Colonic mucosa (tissue), 4 donors: ENCODE measurements around the gene ATP10A. TPM values are rescaled to one million over a fixed set of nuclear protein-coding genes. Genes with fewer than 3 reads are reported as not detected.
"Not testable (repeated sequence)": the region's sequence is repeated elsewhere in the genome, so short reads cannot be mapped to it uniquely, and the experiment has no call there.

ENCODE experiments used
- DNase-seq: peaks from one replicate; pipeline ENCODE4 v3.0.0-alpha.2; 2020
- H3K27ac ChIP-seq: fragments of 200-600 bp; one replicate; pipeline ENCODE4 v1.8.0; 2021
- H3K27me3 ChIP-seq: fragments of 200-600 bp; one replicate; pipeline ENCODE4 v1.8.0; 2021
- H3K36me3 ChIP-seq: fragments of 200-600 bp; one replicate; pipeline ENCODE4 v1.8.0; 2021
- H3K4me1 ChIP-seq: fragments of 200-600 bp; one replicate; pipeline ENCODE4 v1.8.0; 2021; ENCODE audit warnings: mild to moderate bottlenecking
- H3K4me3 ChIP-seq: fragments of 200-600 bp; one replicate; pipeline ENCODE4 v1.8.0; 2021
- H3K9ac ChIP-seq, 2 donors: one replicate each; pipeline ENCODE4 v1.7.0; 2013; ENCODE audit warnings: control low read depth in 2 of 2, low read depth in 2 of 2, low read length in 2 of 2
- H3K9me3 ChIP-seq: fragments of 200-600 bp; one replicate; pipeline ENCODE4 v1.8.0; 2021
- intact Hi-C: fragments of 100-400 bp; cut with DNase I; formaldehyde crosslinking; loops from one replicate; pipeline ENCODE4 v1.14.1; 2022
- total RNA-seq, 2 donors: library from RNA; stranded (reverse); fragmentation: NEBNext Ultra II Directional in 1 of 2; extraction: Animal tissue kit (Norgen Biotek cat#: 25700) in 1 of 2; gene quantifications; one replicate each; pipeline ENCODE4 v1.2.1, GENCODE V29; 2021
- TF ChIP-seq, protein P1 (sequence below): fragments of 200-600 bp; IDR thresholded peaks from one replicate; pipeline ENCODE4 v1.8.0; 2022; ENCODE audit warnings: antibody characterized with exemption, mild to moderate bottlenecking
- donor health status: healthy.
- donor health status: DM: no; HTN: no; CAD: no.
- donor health status: DM: no; HTN: no; CAD: no.

The ATP10A gene
- total RNA-seq, 2 donors from 2014 or later, result 0.89 to 1.0 TPM

GRCh38 chr15:25761971-25762662 is 101.0 kb downstream of the ATP10A start:
- Histone ChIP-seq H3K9ac (no peak overlapping the region), H3K9me3 (no peaks in the 10 kb centered on the region), H3K4me1 (no peaks in the 10 kb centered on the region), H3K36me3 (no peaks in the 10 kb centered on the region), H3K27me3 (no peaks in the 10 kb centered on the region), H3K27ac (no peak overlapping the region), H3K4me3 (no peak overlapping the region)
- TF ChIP-seq, protein P1, sequence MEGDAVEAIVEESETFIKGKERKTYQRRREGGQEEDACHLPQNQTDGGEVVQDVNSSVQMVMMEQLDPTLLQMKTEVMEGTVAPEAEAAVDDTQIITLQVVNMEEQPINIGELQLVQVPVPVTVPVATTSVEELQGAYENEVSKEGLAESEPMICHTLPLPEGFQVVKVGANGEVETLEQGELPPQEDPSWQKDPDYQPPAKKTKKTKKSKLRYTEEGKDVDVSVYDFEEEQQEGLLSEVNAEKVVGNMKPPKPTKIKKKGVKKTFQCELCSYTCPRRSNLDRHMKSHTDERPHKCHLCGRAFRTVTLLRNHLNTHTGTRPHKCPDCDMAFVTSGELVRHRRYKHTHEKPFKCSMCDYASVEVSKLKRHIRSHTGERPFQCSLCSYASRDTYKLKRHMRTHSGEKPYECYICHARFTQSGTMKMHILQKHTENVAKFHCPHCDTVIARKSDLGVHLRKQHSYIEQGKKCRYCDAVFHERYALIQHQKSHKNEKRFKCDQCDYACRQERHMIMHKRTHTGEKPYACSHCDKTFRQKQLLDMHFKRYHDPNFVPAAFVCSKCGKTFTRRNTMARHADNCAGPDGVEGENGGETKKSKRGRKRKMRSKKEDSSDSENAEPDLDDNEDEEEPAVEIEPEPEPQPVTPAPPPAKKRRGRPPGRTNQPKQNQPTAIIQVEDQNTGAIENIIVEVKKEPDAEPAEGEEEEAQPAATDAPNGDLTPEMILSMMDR, result no peak
- no peak for DNase-seq
- intact Hi-C loops, result no loop called here

DNA sequence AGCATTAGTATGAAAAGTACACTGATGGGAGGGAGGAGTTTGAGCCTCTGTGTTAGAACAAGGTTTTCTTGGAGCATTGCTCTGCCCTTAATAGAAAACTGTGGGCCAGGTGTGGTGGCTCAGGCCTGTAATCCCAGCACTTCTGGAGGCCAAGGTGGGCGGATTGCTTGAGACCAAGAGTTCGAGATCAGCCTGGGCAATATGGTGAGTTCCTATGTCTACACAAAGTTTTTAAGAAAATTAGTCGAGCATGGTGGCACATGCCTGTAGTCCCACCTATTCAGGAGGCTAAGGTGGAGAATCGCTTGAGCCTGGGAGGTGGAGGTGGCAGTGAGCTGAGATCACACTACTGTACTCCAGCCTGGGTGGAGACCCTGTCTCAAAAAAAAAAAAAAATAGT is 103.7 kb downstream of the ATP10A start:
- TF ChIP-seq, protein P1, result no peak
- no peak for DNase-seq
- H3K9me3 ChIP-seq, result no peaks in the 10 kb centered on the region
- no peaks in the 10 kb centered on the region for H3K4me1 ChIP-seq
- no peak overlapping the region for H3K9ac ChIP-seq
- H3K27ac ChIP-seq, result no peak overlapping the region
- H3K4me3 ChIP-seq, result no peak overlapping the region
- H3K27me3 ChIP-seq, result no peaks in the 10 kb centered on the region
- H3K36me3 ChIP-seq, result no peaks in the 10 kb centered on the region
- intact Hi-C loops, result no loop called here

- intact Hi-C loops, H3K9me3 ChIP-seq, H3K27me3 ChIP-seq, DNase-seq, H3K36me3 ChIP-seq, H3K4me3 ChIP-seq, H3K4me1 ChIP-seq, H3K27ac ChIP-seq, H3K9ac ChIP-seq: not testable (repeated sequence)
Measured at GRCh38 chr15:25758612-25759011, 104.5 kb downstream of the ATP10A start.

DNA sequence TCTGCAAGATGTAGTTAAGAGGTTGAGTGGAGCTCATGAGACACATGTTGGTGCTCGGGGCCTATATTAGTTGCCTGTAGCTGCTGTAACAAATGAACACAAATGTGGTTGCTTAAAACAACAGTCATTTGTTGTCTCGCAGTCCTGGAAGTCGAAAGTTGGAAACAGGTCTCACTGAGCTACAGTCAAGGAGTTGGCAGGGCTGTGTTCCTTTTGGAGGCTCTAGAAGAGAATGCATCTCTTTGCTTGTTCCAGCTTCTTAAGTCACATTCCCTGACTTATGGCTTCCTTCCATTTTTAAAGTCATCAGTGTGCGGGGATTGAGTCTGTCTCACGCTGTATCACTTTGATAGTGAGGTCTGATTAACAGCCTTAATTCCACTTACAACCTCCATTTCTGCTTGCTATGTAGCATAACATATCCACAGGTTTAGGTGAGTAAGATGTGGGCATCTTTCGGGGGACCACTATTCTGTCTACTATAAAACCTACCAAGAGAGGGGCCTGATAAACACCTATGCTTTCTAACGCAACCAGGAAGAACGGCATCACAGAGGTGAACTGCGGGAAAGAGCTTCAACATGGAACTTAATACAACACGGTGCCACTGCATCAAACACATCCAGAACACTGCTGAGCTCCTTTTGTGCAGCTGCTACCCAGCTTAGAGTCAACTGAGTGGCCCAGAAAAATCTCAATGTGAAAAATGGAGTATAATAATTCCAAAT is 119.4 kb downstream of the ATP10A start:
- Histone ChIP-seq H3K9me3 (no peaks in the 10 kb centered on the region), H3K36me3 (no peaks in the 10 kb centered on the region), H3K27me3 (no peaks in the 10 kb centered on the region), H3K9ac (no peak overlapping the region), H3K4me1 (no peaks in the 10 kb centered on the region), H3K27ac (no peak overlapping the region), H3K4me3 (no peak overlapping the region)
- intact Hi-C loops, result no loop called here
- TF ChIP-seq, protein P1, result no peak
- no peak for DNase-seq

DNA sequence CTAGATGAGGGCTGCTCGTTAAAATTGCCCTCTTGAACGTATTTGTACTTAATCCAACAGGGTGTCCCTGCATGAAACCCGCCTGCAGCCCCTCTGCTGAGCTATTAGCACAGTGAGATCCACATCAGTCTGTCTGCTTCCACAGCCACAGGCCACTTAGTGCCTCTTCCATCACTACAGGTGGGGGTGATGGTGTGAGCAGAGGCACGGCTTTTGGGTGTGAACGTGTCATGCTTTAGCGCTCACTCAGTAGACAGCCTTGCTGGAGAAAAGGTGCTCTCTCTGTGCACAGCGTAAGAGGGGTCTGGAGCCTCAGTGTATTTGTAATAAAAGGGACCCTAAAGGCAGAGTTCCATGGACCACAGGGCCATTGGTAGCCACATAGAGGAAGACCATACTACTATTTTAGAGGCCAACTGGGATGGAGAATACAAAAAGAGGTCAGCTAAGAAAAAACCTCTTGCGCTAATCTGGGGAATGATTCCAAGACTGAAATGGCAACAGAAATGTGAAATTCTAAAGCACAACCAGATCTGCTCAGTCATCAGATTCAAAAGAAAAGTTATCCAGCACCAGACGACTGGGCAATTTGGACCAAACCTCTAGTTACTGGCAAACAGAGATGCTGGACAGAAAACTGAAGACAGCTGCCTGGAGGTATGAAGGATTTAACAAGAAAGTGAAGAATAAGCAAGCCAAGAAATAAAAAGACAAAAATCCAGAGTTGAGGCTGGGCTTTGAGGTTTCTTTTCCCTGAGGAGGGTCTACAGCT is 120.2 kb downstream of the ATP10A start:
- H3K27ac ChIP-seq, result no peak overlapping the region

More for the DNA sequence above, 120.2 kb downstream of the ATP10A start:
- no peaks in the 10 kb centered on the region for H3K36me3 ChIP-seq
- intact Hi-C loops, result no loop called here
- H3K27me3 ChIP-seq, result no peaks in the 10 kb centered on the region
- DNase-seq, result no peak
- H3K4me1 ChIP-seq, result no peaks in the 10 kb centered on the region
- no peak overlapping the region for H3K9ac ChIP-seq
- TF ChIP-seq, protein P1, result no peak
- no peaks in the 10 kb centered on the region for H3K9me3 ChIP-seq
- H3K4me3 ChIP-seq, result no peak overlapping the region
